Activated CD8-positive, alpha-beta memory T cell treated with anti-CD3 and anti-CD28 coated beads for 24 hours (primary cell): ENCODE data around the gene STIP1.
A peak's percentile ranks its signal among the peaks of the same experiment; 100 is the strongest.

Source experiments
- DNase-seq: peaks from one replicate; pipeline ENCODE4 v3.0.0-alpha.2; 2020

The STIP1 gene

GRCh38 chr11:64185693-64186491 lies at the start of gene STIP1:
STIP1 (plus strand) TSS chr11:64186171; CDS start chr11:64186262, 91 bp downstream.
- peak; percentile 99 for DNase-seq

- no peak for DNase-seq
Observed at GRCh38 chr11:64136765-64137441, 49.1 kb upstream of the STIP1 start.

GRCh38 chr11:64138398-64138797 lies 47.6 kb upstream of the STIP1 start:
- DNase-seq, result no peak

- no peak for DNase-seq
Observed at GRCh38 chr11:64139049-64139448, 46.9 kb upstream of the STIP1 start.

GRCh38 chr11:64140082-64140481 lies 45.9 kb upstream of the STIP1 start:
- DNase-seq, result no peak

GRCh38 chr11:64141081-64141783 lies 44.7 kb upstream of the STIP1 start:
- DNase-seq, result no peak

GRCh38 chr11:64144587-64145472 lies 41.1 kb upstream of the STIP1 start:
- DNase-seq, result no peak

GRCh38 chr11:64146036-64146955 lies 39.7 kb upstream of the STIP1 start:
- peak; percentile 80 for DNase-seq

GRCh38 chr11:64148226-64148916 lies 37.6 kb upstream of the STIP1 start:
- peak; percentile 91 for DNase-seq

- DNase-seq, result no peak
Observed at GRCh38 chr11:64148917-64149617, 36.9 kb upstream of the STIP1 start.

- no peak for DNase-seq
Observed at GRCh38 chr11:64150051-64150450, 35.9 kb upstream of the STIP1 start.

- DNase-seq, result no peak
Observed at GRCh38 chr11:64150481-64151239, 35.3 kb upstream of the STIP1 start.

GRCh38 chr11:64151337-64151736 lies 34.6 kb upstream of the STIP1 start:
- no peak for DNase-seq

- DNase-seq, result peak; percentile 92
Observed at GRCh38 chr11:64152841-64153691, 32.9 kb upstream of the STIP1 start.

- DNase-seq, result no peak
Observed at GRCh38 chr11:64153812-64154211, 32.2 kb upstream of the STIP1 start.

GRCh38 chr11:64156235-64157011 lies 29.5 kb upstream of the STIP1 start:
- DNase-seq, result no peak

GRCh38 chr11:64157631-64158394 lies 28.2 kb upstream of the STIP1 start:
- no peak for DNase-seq
